Neural crest cell (in vitro differentiated cells): ENCODE data around the gene SLC37A2. TPM values are rescaled to one million over a fixed set of nuclear protein-coding genes. Genes with fewer than 3 reads are reported as not detected.
A peak's percentile ranks its signal among the peaks of the same experiment; 100 is the strongest.

ENCODE experiments used
- DNase-seq: peaks from one replicate; pipeline ENCODE4 v3.0.0; 2021; ENCODE audit warnings: low read depth, mixed read lengths, low spot score
- H3K27ac Mint-ChIP-seq: one replicate; pipeline ENCODE4 v1.8.0; 2021; ENCODE audit warnings: mild to moderate bottlenecking, mixed read lengths; ENCODE audit not compliant: unreplicated experiment
- H3K27me3 Mint-ChIP-seq: 2 replicates; pipeline ENCODE4 v1.8.0; 2021; ENCODE audit warnings: low read depth, mild to moderate bottlenecking, mixed read lengths
- H3K36me3 Mint-ChIP-seq: 2 replicates; pipeline ENCODE4 v1.8.0; 2021; ENCODE audit warnings: low read depth, mild to moderate bottlenecking, mixed read lengths
- H3K4me1 Mint-ChIP-seq: 2 replicates; pipeline ENCODE4 v1.8.0; 2021; ENCODE audit warnings: mixed read lengths
- H3K4me3 Mint-ChIP-seq: one replicate; pipeline ENCODE4 v1.8.0; 2021; ENCODE audit warnings: mild to moderate bottlenecking, mixed read lengths
- H3K9me3 Mint-ChIP-seq: 2 replicates; pipeline ENCODE4 v1.8.0; 2021; ENCODE audit warnings: mixed read lengths
- total RNA-seq: library from RNA; stranded (reverse); gene quantifications from 2 replicates; pipeline ENCODE4 v1.2.1, GENCODE V29; 2021
- TF ChIP-seq, protein P1 (sequence below): fragments of 200-600 bp; sonication (generic); conservative IDR thresholded peaks from 2 replicates; pipeline ENCODE4 v1.5.0; 2021; ENCODE audit warnings: antibody characterized with exemption, mild to moderate bottlenecking

Gene SLC37A2
- total RNA-seq, 1 donor from 2014 or later = 1.2 TPM

DNA sequence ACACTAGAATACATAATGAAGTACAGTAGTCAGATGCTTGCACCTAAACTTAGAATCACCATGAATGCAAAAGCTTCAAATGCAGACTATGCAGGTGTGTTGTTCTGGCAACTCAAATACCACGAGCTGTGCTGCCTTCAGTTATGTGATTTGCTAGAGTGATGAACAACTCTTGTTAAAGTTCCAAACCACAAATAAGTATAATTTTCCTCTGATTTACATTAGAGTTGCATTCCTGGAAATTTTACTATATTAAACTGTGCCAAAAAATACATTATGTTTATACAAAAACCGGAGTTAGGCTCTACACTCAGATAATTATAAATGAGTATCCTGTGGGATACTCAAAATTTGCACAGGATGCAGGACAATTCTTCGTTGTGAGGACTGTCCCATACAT, 45.4 kb downstream of the SLC37A2 start:
- no peak for DNase-seq
- Mint-ChIP-seq H3K36me3 (peaks cover 42% of the 10 kb centered on the region), H3K27ac (no peak overlapping the region), H3K4me3 (no peak overlapping the region), H3K4me1 (peaks cover 22% of the 10 kb centered on the region), H3K27me3 (no peaks in the 10 kb centered on the region), H3K9me3 (peaks cover 13% of the 10 kb centered on the region)
- TF ChIP-seq, protein P1, sequence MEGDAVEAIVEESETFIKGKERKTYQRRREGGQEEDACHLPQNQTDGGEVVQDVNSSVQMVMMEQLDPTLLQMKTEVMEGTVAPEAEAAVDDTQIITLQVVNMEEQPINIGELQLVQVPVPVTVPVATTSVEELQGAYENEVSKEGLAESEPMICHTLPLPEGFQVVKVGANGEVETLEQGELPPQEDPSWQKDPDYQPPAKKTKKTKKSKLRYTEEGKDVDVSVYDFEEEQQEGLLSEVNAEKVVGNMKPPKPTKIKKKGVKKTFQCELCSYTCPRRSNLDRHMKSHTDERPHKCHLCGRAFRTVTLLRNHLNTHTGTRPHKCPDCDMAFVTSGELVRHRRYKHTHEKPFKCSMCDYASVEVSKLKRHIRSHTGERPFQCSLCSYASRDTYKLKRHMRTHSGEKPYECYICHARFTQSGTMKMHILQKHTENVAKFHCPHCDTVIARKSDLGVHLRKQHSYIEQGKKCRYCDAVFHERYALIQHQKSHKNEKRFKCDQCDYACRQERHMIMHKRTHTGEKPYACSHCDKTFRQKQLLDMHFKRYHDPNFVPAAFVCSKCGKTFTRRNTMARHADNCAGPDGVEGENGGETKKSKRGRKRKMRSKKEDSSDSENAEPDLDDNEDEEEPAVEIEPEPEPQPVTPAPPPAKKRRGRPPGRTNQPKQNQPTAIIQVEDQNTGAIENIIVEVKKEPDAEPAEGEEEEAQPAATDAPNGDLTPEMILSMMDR = no peak

DNA sequence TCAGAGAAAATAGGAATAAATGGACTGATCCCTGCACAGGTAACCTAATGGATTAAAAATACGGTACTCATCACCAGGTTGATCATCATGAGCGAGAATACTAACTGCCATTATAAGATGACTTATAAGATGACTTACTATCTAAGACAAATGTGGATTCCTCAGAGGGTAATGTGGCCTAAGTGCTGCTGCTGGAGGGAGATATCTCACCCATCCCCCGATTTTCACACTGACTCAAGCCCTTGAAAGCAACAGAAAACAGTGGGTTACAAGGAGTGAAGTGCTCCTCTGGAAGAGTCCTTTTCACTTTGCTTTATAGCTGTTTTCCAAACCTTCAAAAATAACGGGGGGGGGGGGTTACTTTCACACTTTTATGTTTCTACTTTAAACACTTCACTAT, 47.4 kb downstream of the SLC37A2 start:
- Mint-ChIP-seq H3K36me3 (peaks cover 30% of the 10 kb centered on the region), H3K4me3 (peak overlapping the region; percentile 95), H3K9me3 (peaks cover 14% of the 10 kb centered on the region), H3K27me3 (peaks cover 3% of the 10 kb centered on the region), H3K4me1 (peaks cover 22% of the 10 kb centered on the region), H3K27ac (no peak overlapping the region)
- no peak for DNase-seq
- TF ChIP-seq, protein P1 = no peak

DNA sequence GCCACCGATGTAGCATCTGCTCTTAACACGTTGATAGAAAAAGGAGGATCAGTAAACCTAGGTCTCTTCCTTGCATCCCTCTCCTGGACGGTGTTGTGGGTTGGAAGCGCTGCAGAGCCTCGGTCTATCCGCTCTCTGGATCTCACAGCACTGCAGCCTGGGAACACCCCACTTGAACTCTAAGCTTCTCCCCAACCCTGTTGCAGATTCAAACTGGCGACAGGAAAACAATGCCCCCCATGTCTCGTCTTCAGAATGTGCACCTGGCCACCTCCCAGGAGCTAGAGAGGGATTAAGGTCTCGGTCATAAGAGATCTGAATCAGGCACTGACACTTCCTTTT, 47.9 kb downstream of the SLC37A2 start:
- TF ChIP-seq, protein P1 = no peak
- peaks cover 3% of the 10 kb centered on the region for H3K27me3 Mint-ChIP-seq
- no peak for DNase-seq
- H3K4me1 Mint-ChIP-seq = peaks cover 22% of the 10 kb centered on the region
- H3K4me3 Mint-ChIP-seq = peak overlapping the region; percentile 95
- H3K36me3 Mint-ChIP-seq = peaks cover 27% of the 10 kb centered on the region
- peaks cover 12% of the 10 kb centered on the region for H3K9me3 Mint-ChIP-seq
- H3K27ac Mint-ChIP-seq = no peak overlapping the region

DNA sequence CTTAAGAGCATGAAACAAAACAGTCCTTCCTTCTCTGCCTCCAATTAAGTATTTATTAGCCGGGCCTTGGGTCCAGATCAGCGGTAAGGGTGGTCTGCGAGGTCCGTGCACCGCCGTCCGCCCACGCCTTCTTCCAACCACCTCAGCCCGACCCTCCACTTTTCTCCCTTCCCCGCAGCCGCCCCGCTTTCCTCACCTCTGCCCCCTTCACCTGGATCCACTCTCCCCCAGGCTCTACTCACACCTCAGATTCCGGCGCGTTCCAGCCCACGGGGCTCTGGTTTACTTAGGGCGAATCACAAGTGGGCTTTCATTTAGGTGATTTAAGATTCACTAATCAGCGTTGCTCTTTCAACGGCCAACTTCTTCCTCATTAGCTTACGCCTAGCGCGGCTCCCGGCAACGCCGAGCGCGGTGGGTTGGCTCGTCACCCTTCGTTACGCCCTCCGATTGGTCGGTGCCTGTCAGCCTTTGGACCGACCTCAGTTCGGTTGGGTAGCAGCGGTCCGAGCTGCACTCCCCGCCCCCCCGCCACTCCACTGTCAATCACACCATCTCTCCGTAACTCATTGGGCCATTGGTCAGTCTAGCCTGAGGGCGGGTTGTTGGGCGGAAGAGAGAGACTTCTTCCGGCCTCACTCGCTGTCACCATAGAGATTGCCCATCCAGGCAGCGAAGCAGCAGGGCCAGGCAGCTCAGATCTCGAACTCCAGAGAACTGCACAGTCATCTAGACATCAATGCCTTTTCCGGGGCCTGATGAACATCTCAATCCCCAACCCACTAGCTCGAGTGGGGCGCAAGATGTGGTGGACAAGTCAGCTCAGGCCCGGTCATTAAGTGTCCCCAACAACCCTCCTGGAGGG, 48.5 kb downstream of the SLC37A2 start, which contains the start of gene TMEM218:
Gene TMEM218, minus strand, starts transcription at position 284 of the 865 bp plus-strand sequence. CDS start 9,385 bp downstream, outside the sequence.
- DNase-seq = peak; percentile 95
- peaks cover 5% of the 10 kb centered on the region for H3K27me3 Mint-ChIP-seq
- H3K36me3 Mint-ChIP-seq = peaks cover 23% of the 10 kb centered on the region
- H3K4me1 Mint-ChIP-seq = peaks cover 22% of the 10 kb centered on the region
- peak within 1 kb of the TSS; percentile 95 for H3K4me3 Mint-ChIP-seq
- TF ChIP-seq, protein P1 = no peak
- peak within 1 kb of the TSS; percentile 76 for H3K27ac Mint-ChIP-seq
- peaks cover 9% of the 10 kb centered on the region for H3K9me3 Mint-ChIP-seq

DNA sequence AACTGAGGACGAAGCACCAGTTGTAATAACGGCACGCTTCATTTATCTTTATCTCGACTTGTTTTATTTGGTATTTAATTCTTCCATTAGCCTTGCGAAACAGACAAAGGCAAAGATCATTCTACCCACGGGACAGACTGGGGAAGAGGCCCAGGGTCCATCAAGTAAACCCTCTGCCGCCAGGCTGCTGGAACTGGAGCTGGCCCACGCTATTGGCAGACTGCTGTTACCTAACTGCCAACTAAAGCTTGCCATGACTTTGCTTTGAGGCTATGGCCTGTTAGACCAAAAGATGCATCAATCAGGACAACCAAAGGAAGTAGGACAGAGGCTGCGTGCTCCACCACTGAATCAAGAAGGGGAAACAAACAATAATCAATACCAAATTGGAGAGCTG, 49.1 kb downstream of the SLC37A2 start:
- peak overlapping the region; percentile 95 for H3K4me3 Mint-ChIP-seq
- TF ChIP-seq, protein P1 = no peak
- peaks cover 18% of the 10 kb centered on the region for H3K36me3 Mint-ChIP-seq
- peak overlapping the region; percentile 76 for H3K27ac Mint-ChIP-seq
- no peak for DNase-seq
- H3K9me3 Mint-ChIP-seq = peaks cover 4% of the 10 kb centered on the region
- peaks cover 22% of the 10 kb centered on the region for H3K4me1 Mint-ChIP-seq
- H3K27me3 Mint-ChIP-seq = peaks cover 9% of the 10 kb centered on the region
